SJSA1 (cell line): ENCODE measurements around the gene RASD2. TPM values are rescaled to one million over a fixed set of nuclear protein-coding genes. Genes with fewer than 3 reads are reported as not detected.
"Not testable (repeated sequence)": the region's sequence is repeated elsewhere in the genome, so short reads cannot be mapped to it uniquely, and the experiment has no call there.

ENCODE experiments used
- DNase-seq, 2 experiments: peaks; one replicate each; pipeline ENCODE4 v3.0.0-alpha.2; 2015 to 2020; ENCODE audit warnings: low spot score in 2 of 2, low read depth in 1 of 2
- H3K27ac ChIP-seq: fragments of 250-450 bp; sonication (Bioruptor Pico); 2 replicates; pipeline ENCODE4 v1.5.1; 2020; ENCODE audit warnings: mild to moderate bottlenecking, moderate library complexity
- H3K27me3 ChIP-seq: fragments of 250-450 bp; sonication (Bioruptor Pico); replicated peaks from 2 replicates; pipeline ENCODE4 v1.5.1; 2020; ENCODE audit warnings: mild to moderate bottlenecking, moderate library complexity
- H3K36me3 ChIP-seq: fragments of 250-450 bp; sonication (Bioruptor Pico); 2 replicates; pipeline ENCODE4 v1.5.1; 2020; ENCODE audit warnings: mild to moderate bottlenecking
- H3K4me1 ChIP-seq: fragments of 250-450 bp; sonication (Bioruptor Pico); replicated peaks from 2 replicates; pipeline ENCODE4 v1.6.1; 2021; ENCODE audit warnings: mild to moderate bottlenecking
- H3K4me3 ChIP-seq: fragments of 250-450 bp; sonication (Bioruptor Pico); 2 replicates; pipeline ENCODE4 v1.5.1; 2020; ENCODE audit warnings: mild to moderate bottlenecking
- H3K9me3 ChIP-seq: fragments of 250-450 bp; sonication (Bioruptor Pico); replicated peaks from 2 replicates; pipeline ENCODE4 v1.5.1; 2020; ENCODE audit warnings: mild to moderate bottlenecking
- total RNA-seq: library from RNA; depleted of rRNA; stranded (reverse); fragments of >200 nt; shearing (Covaris generic); gene quantifications from 2 replicates; pipeline ENCODE4 v1.2.3, GENCODE V29; 2014

The RASD2 gene
- total RNA-seq, 1 experiment from 2014 or later = not detected

- Histone ChIP-seq H3K9me3 (no peaks in the 10 kb centered on the region), H3K4me3 (no peak overlapping the region), H3K27me3 (peaks cover 4% of the 10 kb centered on the region; the same call in 1 of the 2 replicates), H3K27ac (no peak overlapping the region), H3K36me3 (no peaks in the 10 kb centered on the region), H3K4me1 (peaks cover 5% of the 10 kb centered on the region; the same call in 1 of the 2 replicates)
- DNase-seq = no peak
These were observed 30.7 kb upstream of the RASD2 start for GRCh38 chr22:35509960-35510359.

GRCh38 chr22:35510481-35510934 lies 30.1 kb upstream of the RASD2 start:
- no peak for DNase-seq
- peaks cover 5% of the 10 kb centered on the region; the same call in 1 of the 2 replicates for H3K4me1 ChIP-seq
- no peaks in the 10 kb centered on the region for H3K9me3 ChIP-seq
- no peaks in the 10 kb centered on the region for H3K36me3 ChIP-seq
- no peak overlapping the region for H3K4me3 ChIP-seq
- H3K27ac ChIP-seq = no peak overlapping the region
- peaks cover 4% of the 10 kb centered on the region; the same call in 1 of the 2 replicates for H3K27me3 ChIP-seq

GRCh38 chr22:35510951-35511350 lies 29.7 kb upstream of the RASD2 start:
- no peaks in the 10 kb centered on the region for H3K36me3 ChIP-seq
- no peak overlapping the region for H3K4me3 ChIP-seq
- H3K27ac ChIP-seq = no peak overlapping the region
- H3K9me3 ChIP-seq = no peaks in the 10 kb centered on the region
- no peak for DNase-seq
- peaks cover 4% of the 10 kb centered on the region; the same call in 1 of the 2 replicates for H3K4me1 ChIP-seq
- H3K27me3 ChIP-seq = peaks cover 4% of the 10 kb centered on the region; the same call in 1 of the 2 replicates

- no peak for DNase-seq
- no peaks in the 10 kb centered on the region for H3K9me3 ChIP-seq
- no peak overlapping the region for H3K4me3 ChIP-seq
- H3K27me3 ChIP-seq = peaks cover 4% of the 10 kb centered on the region; the same call in 1 of the 2 replicates
- H3K4me1 ChIP-seq = no peaks in the 10 kb centered on the region
- no peak overlapping the region for H3K27ac ChIP-seq
- H3K36me3 ChIP-seq = no peaks in the 10 kb centered on the region
These were observed 26.3 kb upstream of the RASD2 start for GRCh38 chr22:35514366-35514765.

- H3K4me1 ChIP-seq, H3K27ac ChIP-seq, H3K9me3 ChIP-seq, DNase-seq, H3K4me3 ChIP-seq, H3K27me3 ChIP-seq, H3K36me3 ChIP-seq: not testable (repeated sequence)
These were observed 24.7 kb upstream of the RASD2 start for GRCh38 chr22:35515952-35516351.

GRCh38 chr22:35516723-35517122 lies 23.9 kb upstream of the RASD2 start:
- H3K27me3 ChIP-seq = peaks cover 4% of the 10 kb centered on the region; the same call in 1 of the 2 replicates
- no peak for DNase-seq
- no peaks in the 10 kb centered on the region for H3K4me1 ChIP-seq
- H3K36me3 ChIP-seq = no peaks in the 10 kb centered on the region
- H3K4me3 ChIP-seq = no peak overlapping the region
- no peaks in the 10 kb centered on the region for H3K9me3 ChIP-seq
- no peak overlapping the region for H3K27ac ChIP-seq

GRCh38 chr22:35517207-35517606 lies 23.4 kb upstream of the RASD2 start:
- no peaks in the 10 kb centered on the region for H3K9me3 ChIP-seq
- DNase-seq = no peak
- no peaks in the 10 kb centered on the region for H3K36me3 ChIP-seq
- H3K27me3 ChIP-seq = peaks cover 5% of the 10 kb centered on the region; the same call in 1 of the 2 replicates
- no peak overlapping the region for H3K4me3 ChIP-seq
- no peaks in the 10 kb centered on the region for H3K4me1 ChIP-seq
- H3K27ac ChIP-seq = no peak overlapping the region

- Histone ChIP-seq H3K36me3 (no peaks in the 10 kb centered on the region), H3K9me3 (no peaks in the 10 kb centered on the region), H3K4me1 (no peaks in the 10 kb centered on the region), H3K27ac (no peak overlapping the region), H3K27me3 (peaks cover 8% of the 10 kb centered on the region; the same call in 1 of the 2 replicates), H3K4me3 (no peak overlapping the region)
- no peak for DNase-seq
These were observed 22.7 kb upstream of the RASD2 start for GRCh38 chr22:35517769-35518530.

GRCh38 chr22:35518811-35519210 lies 21.8 kb upstream of the RASD2 start:
- no peak overlapping the region for H3K4me3 ChIP-seq
- H3K36me3 ChIP-seq = no peaks in the 10 kb centered on the region
- no peak for DNase-seq
- no peaks in the 10 kb centered on the region for H3K4me1 ChIP-seq
- peaks cover 8% of the 10 kb centered on the region; the same call in 1 of the 2 replicates for H3K27me3 ChIP-seq
- no peak overlapping the region for H3K27ac ChIP-seq
- no peaks in the 10 kb centered on the region for H3K9me3 ChIP-seq

- no peak overlapping the region for H3K27ac ChIP-seq
- H3K27me3 ChIP-seq = peaks cover 4% of the 10 kb centered on the region; the same call in 1 of the 2 replicates
- H3K9me3 ChIP-seq = no peaks in the 10 kb centered on the region
- no peak overlapping the region for H3K4me3 ChIP-seq
- H3K36me3 ChIP-seq = no peaks in the 10 kb centered on the region
- no peaks in the 10 kb centered on the region for H3K4me1 ChIP-seq
- DNase-seq = no peak
These were observed 21.2 kb upstream of the RASD2 start for GRCh38 chr22:35519306-35520000.

- no peak for DNase-seq
- Histone ChIP-seq H3K27ac (no peak overlapping the region), H3K4me1 (no peaks in the 10 kb centered on the region), H3K9me3 (no peaks in the 10 kb centered on the region), H3K36me3 (no peaks in the 10 kb centered on the region), H3K4me3 (no peak overlapping the region), H3K27me3 (peaks cover 4% of the 10 kb centered on the region; the same call in 1 of the 2 replicates)
These were observed 19.0 kb upstream of the RASD2 start for GRCh38 chr22:35521358-35522224.

GRCh38 chr22:35522225-35523149 lies 18.1 kb upstream of the RASD2 start:
- H3K27ac ChIP-seq = no peak overlapping the region
- no peaks in the 10 kb centered on the region for H3K9me3 ChIP-seq
- H3K36me3 ChIP-seq = no peaks in the 10 kb centered on the region
- no peaks in the 10 kb centered on the region for H3K4me1 ChIP-seq
- DNase-seq = no peak
- H3K27me3 ChIP-seq = peaks cover 4% of the 10 kb centered on the region; the same call in 1 of the 2 replicates
- H3K4me3 ChIP-seq = no peak overlapping the region
